Immature natural killer cell (primary cell): ENCODE data around the gene DTNB. TPM values are rescaled to one million over a fixed set of nuclear protein-coding genes. Genes with fewer than 3 reads are reported as not detected.
A peak's percentile ranks its signal among the peaks of the same experiment; 100 is the strongest.
"Not testable (repeated sequence)": the region's sequence is repeated elsewhere in the genome, so short reads cannot be mapped to it uniquely, and the experiment has no call there.

Experiments used
- DNase-seq, 3 donors: peaks; one replicate each; pipeline ENCODE4 v3.0.0; 2022; ENCODE audit warnings: mixed read lengths in 1 of 3
- H3K27ac Mint-ChIP-seq, 6 donors: one replicate each; pipeline ENCODE4 v1.8.0; 2020; ENCODE audit warnings: mixed read lengths in 6 of 6, mild to moderate bottlenecking in 5 of 6, inconsistent platforms in 4 of 6, moderate library complexity in 3 of 6
- H3K27me3 Mint-ChIP-seq, 3 donors: one replicate each; pipeline ENCODE4 v1.8.0; 2020 to 2021; ENCODE audit warnings: low read depth in 3 of 3, mild to moderate bottlenecking in 3 of 3, mixed read lengths in 3 of 3, moderate library complexity in 3 of 3, inconsistent platforms in 1 of 3
- H3K36me3 Mint-ChIP-seq, 3 donors: one replicate each; pipeline ENCODE4 v1.8.0; 2020; ENCODE audit warnings: mixed read lengths in 3 of 3, inconsistent platforms in 2 of 3, mild to moderate bottlenecking in 2 of 3
- H3K4me1 Mint-ChIP-seq, 2 donors: one replicate each; pipeline ENCODE4 v1.8.0; 2020; ENCODE audit warnings: inconsistent platforms in 2 of 2, mild to moderate bottlenecking in 2 of 2, mixed read lengths in 2 of 2, moderate library complexity in 1 of 2
- H3K4me3 Mint-ChIP-seq, 5 donors: one replicate each; pipeline ENCODE4 v1.8.0; 2020; ENCODE audit warnings: mild to moderate bottlenecking in 5 of 5, mixed read lengths in 5 of 5, inconsistent platforms in 3 of 5, moderate library complexity in 3 of 5
- H3K9me3 Mint-ChIP-seq, 6 donors: one replicate each; pipeline ENCODE4 v1.8.0; 2020; ENCODE audit warnings: mild to moderate bottlenecking in 6 of 6, mixed read lengths in 6 of 6, inconsistent platforms in 4 of 6, moderate library complexity in 3 of 6
- polyA plus RNA-seq, 3 donors: library from polyadenylated mRNA; unstranded; fragments of 300-500 nt; fragmentation: Illumina TruSeq; gene quantifications; one replicate each; pipeline ENCODE4 v1.2.3, GENCODE V29; 2021

Gene DTNB
- polyA plus RNA-seq, 3 donors from 2014 or later = 9.1 to 15.7 (median 11.1) TPM

- peaks cover 3 to 10% of the 10 kb centered on the region in 2 donors for H3K4me1 Mint-ChIP-seq
- H3K27ac Mint-ChIP-seq = no peak overlapping the region
- H3K4me3 Mint-ChIP-seq = no peak overlapping the region
- peaks cover 0 to 3% (median 0%) of the 10 kb centered on the region in 3 donors for H3K27me3 Mint-ChIP-seq
- DNase-seq = no peak
- no peaks in the 10 kb centered on the region for H3K9me3 Mint-ChIP-seq
- H3K36me3 Mint-ChIP-seq = no peaks in the 10 kb centered on the region
Measured at GRCh38 chr2:25666218-25666617, 7.2 kb downstream of the DTNB start.

GRCh38 chr2:25665429-25665828 lies 7.9 kb downstream of the DTNB start:
- H3K27ac Mint-ChIP-seq, DNase-seq, H3K4me3 Mint-ChIP-seq, H3K4me1 Mint-ChIP-seq, H3K27me3 Mint-ChIP-seq, H3K9me3 Mint-ChIP-seq, H3K36me3 Mint-ChIP-seq: not testable (repeated sequence)

- Mint-ChIP-seq H3K4me1 (peaks cover 3 to 10% of the 10 kb centered on the region in 2 donors), H3K27ac (no peak overlapping the region), H3K36me3 (no peaks in the 10 kb centered on the region), H3K27me3 (peaks cover 0 to 3% (median 0%) of the 10 kb centered on the region in 3 donors), H3K4me3 (no peak overlapping the region), H3K9me3 (no peaks in the 10 kb centered on the region)
- no peak for DNase-seq
Measured at GRCh38 chr2:25664965-25665307, 8.4 kb downstream of the DTNB start.

- peak in 2 of 3 donors; percentile 21 to 22 for DNase-seq
- Mint-ChIP-seq H3K27me3 (peaks cover 0 to 3% (median 0%) of the 10 kb centered on the region in 3 donors), H3K4me3 (peak overlapping the region in 2 of 5 donors; percentile 8 to 44), H3K36me3 (no peaks in the 10 kb centered on the region), H3K9me3 (no peaks in the 10 kb centered on the region), H3K4me1 (peaks cover 3 to 10% of the 10 kb centered on the region in 2 donors), H3K27ac (peak overlapping the region in 1 of 6 donors; percentile 28)
Measured at GRCh38 chr2:25664183-25664964, 9.0 kb downstream of the DTNB start.

- Mint-ChIP-seq H3K9me3 (no peaks in the 10 kb centered on the region), H3K4me1 (peaks cover 3 to 8% of the 10 kb centered on the region in 2 donors), H3K36me3 (peaks cover 1 to 8% (median 4%) of the 10 kb centered on the region in 3 donors), H3K27ac (no peak overlapping the region), H3K4me3 (no peak overlapping the region), H3K27me3 (no peaks in the 10 kb centered on the region)
- no peak for DNase-seq
Measured at GRCh38 chr2:25655316-25655715, 18.1 kb downstream of the DTNB start.

GRCh38 chr2:25654801-25655200 lies 18.6 kb downstream of the DTNB start:
- no peaks in the 10 kb centered on the region for H3K9me3 Mint-ChIP-seq

GRCh38 chr2:25651782-25652455 lies 21.5 kb downstream of the DTNB start:
- no peaks in the 10 kb centered on the region for H3K27me3 Mint-ChIP-seq
- H3K27ac Mint-ChIP-seq = no peak overlapping the region
- no peaks in the 10 kb centered on the region for H3K9me3 Mint-ChIP-seq
- DNase-seq = no peak
- H3K4me3 Mint-ChIP-seq = no peak overlapping the region
- H3K36me3 Mint-ChIP-seq = peaks cover 4 to 15% (median 5%) of the 10 kb centered on the region in 3 donors
- H3K4me1 Mint-ChIP-seq = peaks cover 0 to 3% of the 10 kb centered on the region in 2 donors

More at GRCh38 chr2:25654801-25655200, 18.6 kb downstream of the DTNB start:
- peaks cover 4 to 14% (median 5%) of the 10 kb centered on the region in 3 donors for H3K36me3 Mint-ChIP-seq
- H3K27ac Mint-ChIP-seq = no peak overlapping the region
- no peaks in the 10 kb centered on the region for H3K27me3 Mint-ChIP-seq
- DNase-seq = no peak
- H3K4me3 Mint-ChIP-seq = no peak overlapping the region
- peaks cover 3 to 8% of the 10 kb centered on the region in 2 donors for H3K4me1 Mint-ChIP-seq

- Mint-ChIP-seq H3K36me3 (peaks cover 4 to 15% (median 5%) of the 10 kb centered on the region in 3 donors), H3K4me1 (peaks cover 0 to 1% of the 10 kb centered on the region in 2 donors), H3K27ac (no peak overlapping the region), H3K9me3 (no peaks in the 10 kb centered on the region), H3K4me3 (no peak overlapping the region), H3K27me3 (no peaks in the 10 kb centered on the region)
- no peak for DNase-seq
Measured at GRCh38 chr2:25651066-25651465, 22.3 kb downstream of the DTNB start.

- H3K27ac Mint-ChIP-seq = no peak overlapping the region
- H3K4me1 Mint-ChIP-seq = peaks cover 0 to 1% of the 10 kb centered on the region in 2 donors
- DNase-seq = no peak
Measured at GRCh38 chr2:25650256-25650655, 23.1 kb downstream of the DTNB start.

GRCh38 chr2:25649786-25650185 lies 23.6 kb downstream of the DTNB start:
- H3K9me3 Mint-ChIP-seq = no peaks in the 10 kb centered on the region
- peaks cover 0 to 1% of the 10 kb centered on the region in 2 donors for H3K4me1 Mint-ChIP-seq
- H3K27me3 Mint-ChIP-seq = no peaks in the 10 kb centered on the region
- no peak overlapping the region for H3K27ac Mint-ChIP-seq
- H3K4me3 Mint-ChIP-seq = no peak overlapping the region
- H3K36me3 Mint-ChIP-seq = peaks cover 5 to 15% (median 5%) of the 10 kb centered on the region in 3 donors
- no peak for DNase-seq

More at GRCh38 chr2:25650256-25650655, 23.1 kb downstream of the DTNB start:
- no peak overlapping the region for H3K4me3 Mint-ChIP-seq
- no peaks in the 10 kb centered on the region for H3K9me3 Mint-ChIP-seq
- H3K27me3 Mint-ChIP-seq = no peaks in the 10 kb centered on the region
- H3K36me3 Mint-ChIP-seq = peaks cover 4 to 15% (median 5%) of the 10 kb centered on the region in 3 donors

GRCh38 chr2:25642298-25642697 lies 31.1 kb downstream of the DTNB start:
- no peak overlapping the region for H3K4me3 Mint-ChIP-seq
- H3K9me3 Mint-ChIP-seq = no peaks in the 10 kb centered on the region
- no peak for DNase-seq
- H3K36me3 Mint-ChIP-seq = peaks cover 4 to 27% (median 14%) of the 10 kb centered on the region in 3 donors
- no peaks in the 10 kb centered on the region for H3K27me3 Mint-ChIP-seq
- no peak overlapping the region for H3K27ac Mint-ChIP-seq
- no peaks in the 10 kb centered on the region for H3K4me1 Mint-ChIP-seq

- Mint-ChIP-seq H3K4me1 (no peaks in the 10 kb centered on the region), H3K36me3 (peaks cover 4 to 25% (median 14%) of the 10 kb centered on the region in 3 donors), H3K27ac (peak overlapping the region in 1 of 6 donors; percentile 27), H3K27me3 (no peaks in the 10 kb centered on the region), H3K9me3 (no peaks in the 10 kb centered on the region), H3K4me3 (no peak overlapping the region)
- no peak for DNase-seq
Measured at GRCh38 chr2:25639696-25640095, 33.7 kb downstream of the DTNB start.

- no peak for DNase-seq
- H3K4me1 Mint-ChIP-seq = no peaks in the 10 kb centered on the region
- H3K27ac Mint-ChIP-seq = no peak overlapping the region
- peaks cover 4 to 23% (median 12%) of the 10 kb centered on the region in 3 donors for H3K36me3 Mint-ChIP-seq
- H3K4me3 Mint-ChIP-seq = no peak overlapping the region
- H3K9me3 Mint-ChIP-seq = no peaks in the 10 kb centered on the region
- H3K27me3 Mint-ChIP-seq = no peaks in the 10 kb centered on the region
Measured at GRCh38 chr2:25639131-25639530, 34.2 kb downstream of the DTNB start.

GRCh38 chr2:25635797-25636196 lies 37.6 kb downstream of the DTNB start:
- H3K36me3 Mint-ChIP-seq = peaks cover 4 to 22% (median 10%) of the 10 kb centered on the region in 3 donors
- no peaks in the 10 kb centered on the region for H3K4me1 Mint-ChIP-seq
- H3K27me3 Mint-ChIP-seq = no peaks in the 10 kb centered on the region
- no peak overlapping the region for H3K27ac Mint-ChIP-seq
- no peaks in the 10 kb centered on the region for H3K9me3 Mint-ChIP-seq
- no peak for DNase-seq
- H3K4me3 Mint-ChIP-seq = no peak overlapping the region
